Ishikawa (cell line): ENCODE results near the gene RBMS3.

Source experiments
- CEBPB ChIP-seq: IDR thresholded peaks from 2 replicates; pipeline ENCODE4 v1.6.1; 2012
- CREB1 ChIP-seq: IDR thresholded peaks from 2 replicates; pipeline ENCODE4 v1.6.1; 2012; ENCODE audit warnings: low read depth
- EGR1 ChIP-seq: IDR thresholded peaks from 2 replicates; pipeline ENCODE4 v1.6.1; 2012
- EP300 ChIP-seq: IDR thresholded peaks from 2 replicates; pipeline ENCODE4 v1.6.1; 2012; ENCODE audit warnings: borderline replicate concordance
- FOXM1 ChIP-seq: IDR thresholded peaks from 2 replicates; pipeline ENCODE4 v1.6.1; 2012; ENCODE audit warnings: low read depth, borderline replicate concordance
- NFIC ChIP-seq: IDR thresholded peaks from 2 replicates; pipeline ENCODE4 v1.6.1; 2012
- RAD21 ChIP-seq: IDR thresholded peaks from 2 replicates; pipeline ENCODE4 v1.6.1; 2012; ENCODE audit warnings: low read depth
- TAF1 ChIP-seq: IDR thresholded peaks from 2 replicates; pipeline ENCODE4 v1.6.1; 2012; ENCODE audit warnings: low read depth, mild to moderate bottlenecking
- TCF12 ChIP-seq: IDR thresholded peaks from 2 replicates; pipeline ENCODE4 v1.6.1; 2012; ENCODE audit warnings: low read depth
- TEAD4 ChIP-seq: IDR thresholded peaks from 2 replicates; pipeline ENCODE4 v1.6.1; 2012
- YY1 ChIP-seq: IDR thresholded peaks from 2 replicates; pipeline ENCODE4 v1.6.1; 2012; ENCODE audit warnings: low read depth
- ZBTB7A ChIP-seq: IDR thresholded peaks from 2 replicates; pipeline ENCODE4 v1.6.1; 2012; ENCODE audit warnings: low read depth
- TF ChIP-seq, protein P1 (sequence below): IDR thresholded peaks from 2 replicates; pipeline ENCODE4 v1.6.1; 2012
- TF ChIP-seq, protein P2 (sequence below): IDR thresholded peaks from 2 replicates; pipeline ENCODE4 v1.6.1; 2012
- TF ChIP-seq, protein P3 (sequence below): IDR thresholded peaks from 2 replicates; pipeline ENCODE4 v1.6.1; 2012; ENCODE audit warnings: low read depth, mild to moderate bottlenecking

Gene RBMS3

DNA sequence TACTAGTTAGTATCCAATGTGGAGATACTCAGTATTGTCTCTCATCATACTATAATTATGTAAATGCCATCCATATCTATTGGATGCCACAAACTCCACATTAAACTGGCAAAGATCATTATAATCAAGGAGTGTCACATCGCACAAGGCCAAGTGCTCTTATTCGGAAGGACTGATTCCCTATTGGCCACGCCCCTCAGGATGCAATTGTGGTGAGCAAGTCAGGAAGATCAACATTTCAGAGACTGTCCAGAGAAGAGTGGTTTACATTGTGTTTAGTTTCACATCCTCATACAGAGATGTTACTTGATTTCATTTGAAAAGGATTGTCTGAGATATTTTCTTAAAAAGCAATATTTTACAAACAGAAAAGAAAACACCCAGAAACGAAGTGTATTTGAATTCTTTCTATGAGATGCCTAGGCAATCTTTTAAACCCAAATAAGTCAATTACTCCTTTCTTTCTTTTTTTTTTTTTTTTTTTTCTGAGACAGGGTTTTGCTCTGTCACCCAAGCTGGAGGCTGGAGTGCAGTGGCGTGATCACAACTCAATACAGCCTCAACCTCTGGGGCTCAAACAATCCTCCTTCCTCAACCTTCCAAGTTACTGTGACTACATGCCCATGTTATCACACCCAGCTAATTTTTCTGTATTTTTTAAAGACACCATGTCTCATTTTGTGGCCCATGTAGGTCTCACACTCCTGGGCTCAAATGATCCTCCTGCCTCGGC lies 369.1 kb downstream of the RBMS3 start:
- TF ChIP-seq EGR1 = no peak
- TF ChIP-seq YY1 = no peak
- TF ChIP-seq NFIC = no peak

DNA sequence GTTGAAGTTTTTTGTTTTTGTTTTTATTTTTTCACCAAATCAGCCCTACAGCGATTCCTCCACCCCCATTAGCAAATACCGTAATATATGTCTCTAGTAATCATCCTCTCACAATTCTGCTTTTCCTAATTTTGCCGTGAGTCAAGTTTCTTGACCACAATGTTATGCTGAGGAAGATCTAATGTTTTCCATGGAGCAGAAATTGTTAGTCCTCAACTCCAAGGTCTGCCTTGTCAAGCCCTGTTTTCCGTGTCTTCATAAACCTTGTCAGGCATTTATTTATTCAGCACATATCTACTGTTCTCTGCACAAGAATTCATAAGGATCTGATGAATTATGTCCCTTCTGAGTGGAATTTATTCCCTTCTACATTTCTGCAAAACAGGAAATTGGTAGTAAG lies 372.8 kb downstream of the RBMS3 start:
- TF ChIP-seq TCF12 (no peak), ZBTB7A (no peak), TEAD4 (no peak), EGR1 (no peak), CREB1 (no peak), NFIC (no peak), RAD21 (no peak), FOXM1 (no peak), TAF1 (no peak), CEBPB (no peak), YY1 (no peak), EP300 (no peak)
- TF ChIP-seq, protein P1, sequence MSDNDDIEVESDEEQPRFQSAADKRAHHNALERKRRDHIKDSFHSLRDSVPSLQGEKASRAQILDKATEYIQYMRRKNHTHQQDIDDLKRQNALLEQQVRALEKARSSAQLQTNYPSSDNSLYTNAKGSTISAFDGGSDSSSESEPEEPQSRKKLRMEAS = no peak
- TF ChIP-seq, protein P2, sequence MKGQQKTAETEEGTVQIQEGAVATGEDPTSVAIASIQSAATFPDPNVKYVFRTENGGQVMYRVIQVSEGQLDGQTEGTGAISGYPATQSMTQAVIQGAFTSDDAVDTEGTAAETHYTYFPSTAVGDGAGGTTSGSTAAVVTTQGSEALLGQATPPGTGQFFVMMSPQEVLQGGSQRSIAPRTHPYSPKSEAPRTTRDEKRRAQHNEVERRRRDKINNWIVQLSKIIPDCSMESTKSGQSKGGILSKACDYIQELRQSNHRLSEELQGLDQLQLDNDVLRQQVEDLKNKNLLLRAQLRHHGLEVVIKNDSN = no peak
- TF ChIP-seq, protein P3, sequence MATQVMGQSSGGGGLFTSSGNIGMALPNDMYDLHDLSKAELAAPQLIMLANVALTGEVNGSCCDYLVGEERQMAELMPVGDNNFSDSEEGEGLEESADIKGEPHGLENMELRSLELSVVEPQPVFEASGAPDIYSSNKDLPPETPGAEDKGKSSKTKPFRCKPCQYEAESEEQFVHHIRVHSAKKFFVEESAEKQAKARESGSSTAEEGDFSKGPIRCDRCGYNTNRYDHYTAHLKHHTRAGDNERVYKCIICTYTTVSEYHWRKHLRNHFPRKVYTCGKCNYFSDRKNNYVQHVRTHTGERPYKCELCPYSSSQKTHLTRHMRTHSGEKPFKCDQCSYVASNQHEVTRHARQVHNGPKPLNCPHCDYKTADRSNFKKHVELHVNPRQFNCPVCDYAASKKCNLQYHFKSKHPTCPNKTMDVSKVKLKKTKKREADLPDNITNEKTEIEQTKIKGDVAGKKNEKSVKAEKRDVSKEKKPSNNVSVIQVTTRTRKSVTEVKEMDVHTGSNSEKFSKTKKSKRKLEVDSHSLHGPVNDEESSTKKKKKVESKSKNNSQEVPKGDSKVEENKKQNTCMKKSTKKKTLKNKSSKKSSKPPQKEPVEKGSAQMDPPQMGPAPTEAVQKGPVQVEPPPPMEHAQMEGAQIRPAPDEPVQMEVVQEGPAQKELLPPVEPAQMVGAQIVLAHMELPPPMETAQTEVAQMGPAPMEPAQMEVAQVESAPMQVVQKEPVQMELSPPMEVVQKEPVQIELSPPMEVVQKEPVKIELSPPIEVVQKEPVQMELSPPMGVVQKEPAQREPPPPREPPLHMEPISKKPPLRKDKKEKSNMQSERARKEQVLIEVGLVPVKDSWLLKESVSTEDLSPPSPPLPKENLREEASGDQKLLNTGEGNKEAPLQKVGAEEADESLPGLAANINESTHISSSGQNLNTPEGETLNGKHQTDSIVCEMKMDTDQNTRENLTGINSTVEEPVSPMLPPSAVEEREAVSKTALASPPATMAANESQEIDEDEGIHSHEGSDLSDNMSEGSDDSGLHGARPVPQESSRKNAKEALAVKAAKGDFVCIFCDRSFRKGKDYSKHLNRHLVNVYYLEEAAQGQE = no peak

DNA sequence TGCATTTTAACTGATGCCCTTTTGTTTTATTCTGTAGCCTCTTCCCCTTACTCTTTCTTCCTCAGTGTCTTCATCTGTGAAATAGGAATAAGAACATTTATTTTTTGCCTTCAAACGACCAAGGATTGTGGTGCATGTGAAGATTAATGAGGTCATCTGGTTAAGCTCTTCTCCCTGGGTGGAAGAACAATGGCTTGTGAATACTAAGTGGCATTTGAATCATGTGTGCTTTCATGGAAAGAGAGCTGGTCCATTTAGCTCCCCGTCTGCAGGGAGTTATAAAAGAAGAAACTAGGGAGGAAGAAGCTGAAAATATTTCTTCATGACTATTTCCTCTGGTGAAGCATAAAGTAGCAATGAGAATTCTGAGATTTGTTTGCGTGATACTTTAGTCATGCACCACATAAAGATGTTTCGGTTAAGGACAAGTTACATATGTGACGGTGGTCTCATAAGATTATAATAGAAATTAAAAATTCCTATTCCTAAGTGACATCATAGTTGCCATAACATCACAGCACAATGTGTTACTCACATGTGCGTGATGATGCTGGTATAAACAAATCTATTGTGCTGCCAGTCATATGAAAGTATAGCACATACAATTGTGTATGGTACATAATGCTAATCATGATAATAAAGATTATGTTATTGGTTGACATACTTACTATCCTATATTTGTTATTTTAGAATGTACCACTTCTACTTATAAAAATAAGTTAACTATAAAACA lies 374.3 kb downstream of the RBMS3 start:
- TF ChIP-seq, protein P1 = no peak; the same call in 1 of the 2 replicates
- no peak for TF ChIP-seq ZBTB7A
- no peak for TF ChIP-seq EP300
- no peak for TF ChIP-seq CEBPB
- TF ChIP-seq, protein P3 = no peak
- TF ChIP-seq NFIC = no peak
- TF ChIP-seq, protein P2 = no peak
- no peak for TF ChIP-seq RAD21
- TF ChIP-seq CREB1 = no peak
- no peak for TF ChIP-seq EGR1
- no peak for TF ChIP-seq YY1
- no peak for TF ChIP-seq TCF12
- TF ChIP-seq TAF1 = no peak
- no peak for TF ChIP-seq FOXM1
- no peak for TF ChIP-seq TEAD4

DNA sequence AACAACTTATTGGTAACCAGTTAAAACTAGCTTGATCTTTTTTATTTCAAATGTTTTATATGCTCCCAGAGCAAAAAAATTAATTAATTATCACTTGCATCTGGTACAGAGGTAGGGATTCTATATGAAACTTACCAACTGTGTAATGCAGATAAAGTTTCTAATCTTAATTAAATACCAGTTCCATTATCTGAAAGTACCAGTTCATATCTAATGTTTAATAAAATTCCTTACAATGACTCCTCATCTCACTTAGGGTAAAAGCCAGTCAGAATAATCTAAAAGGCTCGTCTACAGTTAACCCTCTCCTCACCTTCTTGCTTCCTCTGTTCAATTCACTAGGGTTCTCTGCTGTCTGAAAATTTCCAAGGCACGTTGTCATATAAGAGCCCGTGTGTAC lies 384.8 kb downstream of the RBMS3 start:
- TF ChIP-seq TCF12 (no peak), RAD21 (no peak)
- TF ChIP-seq, protein P3 = no peak
- TF ChIP-seq, protein P2 = no peak
